Breast epithelium (tissue), 4 donors: ENCODE measurements around the gene COTL1. TPM values are rescaled to one million over a fixed set of nuclear protein-coding genes. Genes with fewer than 3 reads are reported as not detected.
"Not testable (repeated sequence)": the region's sequence is repeated elsewhere in the genome, so short reads cannot be mapped to it uniquely, and the experiment has no call there.

ENCODE experiments used
- DNase-seq, 2 donors: peaks; one replicate each; pipeline ENCODE4 v3.0.0-alpha.2; 2019; ENCODE audit warnings: low spot score in 2 of 2
- H3K27ac ChIP-seq, 2 donors: fragments of 200-600 bp; sonication (generic) in 1 of 2; one replicate each; pipeline ENCODE4 v1.5.1; 2016 to 2019; ENCODE audit warnings: mild to moderate bottlenecking in 1 of 2
- H3K27me3 ChIP-seq, 2 donors: fragments of 200-600 bp; sonication (generic) in 1 of 2; one replicate each; pipeline versions ENCODE4 v1.5.1 to v1.6.0; 2017 to 2019; ENCODE audit warnings: control low read depth in 1 of 2, mild to moderate bottlenecking in 1 of 2
- H3K36me3 ChIP-seq: fragments of 200-600 bp; one replicate; pipeline ENCODE4 v1.5.1; 2019
- H3K4me1 ChIP-seq, 2 donors: fragments of 200-600 bp; sonication (generic); one replicate each; pipeline ENCODE4 v1.5.1; 2016 to 2019; ENCODE audit warnings: control low read depth in 1 of 2
- H3K4me3 ChIP-seq, 3 donors: fragments of 200-600 bp; sonication (generic); 1 replicate in 2 of 3; 2 replicates in 1 of 3; pipeline ENCODE4 v1.5.1; 2016 to 2019; ENCODE audit warnings: mild to moderate bottlenecking in 3 of 3, moderate library complexity in 2 of 3
- H3K9me3 ChIP-seq, 2 donors: fragments of 200-600 bp; sonication (generic) in 1 of 2; one replicate each; pipeline ENCODE4 v1.5.1; 2016 to 2019; ENCODE audit warnings: control low read depth in 1 of 2
- POLR2A ChIP-seq: fragments of 450-650 bp; IDR thresholded peaks from one replicate; pipeline ENCODE4 v1.6.1; 2016; ENCODE audit warnings: antibody characterized with exemption, mild to moderate bottlenecking, moderate library complexity
- POLR2AphosphoS5 ChIP-seq, 3 donors: sonication (generic); formaldehyde crosslinking; IDR thresholded peaks; one replicate each; pipeline ENCODE4 v1.6.1; 2017; ENCODE audit warnings: antibody characterized with exemption in 3 of 3
- intact Hi-C: fragments of 100-400 bp; cut with DNase I; formaldehyde crosslinking; loops from one replicate; pipeline ENCODE4 v1.15.1; 2023; ENCODE audit warnings: low total_unique reads
- total RNA-seq, 3 donors: library from RNA; depleted of rRNA; stranded (reverse); fragments of >200 nt; gene quantifications; one replicate each; pipeline ENCODE4 v1.1.0, GENCODE V29; 2016
- TF ChIP-seq, protein P1 (sequence below), 3 donors: fragments of 450-650 bp; IDR thresholded peaks; one replicate each; pipeline ENCODE4 v1.5.1; 2016 to 2017; ENCODE audit warnings: antibody characterized with exemption in 3 of 3, mild to moderate bottlenecking in 3 of 3, moderate library complexity in 3 of 3

The COTL1 gene
- total RNA-seq, 3 donors from 2014 or later = 22.0 to 49.2 (median 44.6) TPM

DNA sequence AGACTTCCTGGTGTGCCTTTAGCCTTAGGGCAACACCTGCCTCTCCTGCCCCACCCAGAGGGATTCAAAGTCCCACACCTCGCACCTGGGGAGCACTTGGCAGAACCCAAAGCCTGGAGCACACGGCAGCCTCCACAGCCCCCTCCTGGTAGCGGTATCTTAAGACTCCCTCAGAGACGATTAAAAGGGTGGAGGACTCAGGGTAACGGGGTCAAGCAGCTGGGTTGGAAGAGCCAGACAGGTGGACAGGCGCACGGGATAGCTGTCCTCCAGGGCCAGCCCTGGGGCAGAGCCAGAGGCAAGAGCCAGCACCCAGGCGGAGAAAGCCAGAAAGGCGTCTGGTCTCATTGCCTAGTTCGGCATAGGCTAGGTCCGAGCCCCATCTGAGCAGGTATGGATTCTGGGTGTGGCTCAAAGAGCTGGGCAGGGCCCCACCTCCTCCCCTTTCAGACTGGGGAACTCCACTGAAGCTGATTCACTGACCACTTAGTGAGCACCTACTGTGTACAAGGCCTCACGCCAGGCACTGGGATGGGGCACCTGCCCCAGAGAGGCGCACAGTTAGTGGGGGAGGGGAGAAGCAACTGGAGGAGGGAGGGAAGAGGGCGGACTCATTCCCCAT, 58.5 kb downstream of the COTL1 start:
- no peaks in the 10 kb centered on the region for H3K36me3 ChIP-seq
- intact Hi-C loops = no loop called here
- H3K4me3 ChIP-seq = no peak overlapping the region
- no peaks in the 10 kb centered on the region for H3K9me3 ChIP-seq
- DNase-seq = no peak
- H3K27ac ChIP-seq = no peak overlapping the region
- TF ChIP-seq POLR2A (no peak), POLR2AphosphoS5 (IDR thresholded peaks at IDR 0.05) (no peak)
- TF ChIP-seq, protein P1, sequence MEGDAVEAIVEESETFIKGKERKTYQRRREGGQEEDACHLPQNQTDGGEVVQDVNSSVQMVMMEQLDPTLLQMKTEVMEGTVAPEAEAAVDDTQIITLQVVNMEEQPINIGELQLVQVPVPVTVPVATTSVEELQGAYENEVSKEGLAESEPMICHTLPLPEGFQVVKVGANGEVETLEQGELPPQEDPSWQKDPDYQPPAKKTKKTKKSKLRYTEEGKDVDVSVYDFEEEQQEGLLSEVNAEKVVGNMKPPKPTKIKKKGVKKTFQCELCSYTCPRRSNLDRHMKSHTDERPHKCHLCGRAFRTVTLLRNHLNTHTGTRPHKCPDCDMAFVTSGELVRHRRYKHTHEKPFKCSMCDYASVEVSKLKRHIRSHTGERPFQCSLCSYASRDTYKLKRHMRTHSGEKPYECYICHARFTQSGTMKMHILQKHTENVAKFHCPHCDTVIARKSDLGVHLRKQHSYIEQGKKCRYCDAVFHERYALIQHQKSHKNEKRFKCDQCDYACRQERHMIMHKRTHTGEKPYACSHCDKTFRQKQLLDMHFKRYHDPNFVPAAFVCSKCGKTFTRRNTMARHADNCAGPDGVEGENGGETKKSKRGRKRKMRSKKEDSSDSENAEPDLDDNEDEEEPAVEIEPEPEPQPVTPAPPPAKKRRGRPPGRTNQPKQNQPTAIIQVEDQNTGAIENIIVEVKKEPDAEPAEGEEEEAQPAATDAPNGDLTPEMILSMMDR (IDR thresholded peaks at IDR 0.05) = no peak
- H3K4me1 ChIP-seq = no peaks in the 10 kb centered on the region
- no peaks in the 10 kb centered on the region for H3K27me3 ChIP-seq

- H3K27me3 ChIP-seq, DNase-seq, H3K4me3 ChIP-seq, H3K27ac ChIP-seq, H3K4me1 ChIP-seq, H3K9me3 ChIP-seq, intact Hi-C loops, H3K36me3 ChIP-seq: not testable (repeated sequence)
These were observed 59.0 kb downstream of the COTL1 start for GRCh38 chr16:84558850-84559249.

DNA sequence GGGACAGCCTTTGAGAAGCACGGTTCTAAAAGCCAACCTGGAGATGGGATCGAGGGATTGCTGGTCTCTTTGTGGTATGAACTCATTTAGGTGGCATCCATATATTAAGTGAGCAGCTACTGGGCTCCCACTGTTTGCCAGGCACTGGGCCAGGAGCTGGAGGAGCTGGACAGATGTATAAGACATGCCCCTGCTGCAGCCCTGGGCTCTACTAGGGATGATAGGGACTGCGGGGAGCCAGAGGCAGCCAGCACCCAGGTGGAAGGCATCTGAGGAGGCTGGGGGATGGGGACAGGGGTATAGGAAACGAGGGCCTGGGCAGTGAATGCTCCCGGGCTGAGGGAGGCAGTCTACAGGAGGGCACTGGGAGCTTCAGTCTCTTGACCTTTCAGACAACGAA, 60.4 kb downstream of the COTL1 start:
- H3K9me3 ChIP-seq = no peaks in the 10 kb centered on the region
- DNase-seq = no peak
- no peak overlapping the region for H3K4me3 ChIP-seq
- intact Hi-C loops = no loop called here
- no peaks in the 10 kb centered on the region for H3K27me3 ChIP-seq
- H3K4me1 ChIP-seq = no peaks in the 10 kb centered on the region
- TF ChIP-seq, protein P1 (IDR thresholded peaks at IDR 0.05) = no peak
- no peak for TF ChIP-seq POLR2A
- no peak overlapping the region for H3K27ac ChIP-seq
- no peaks in the 10 kb centered on the region for H3K36me3 ChIP-seq

DNA sequence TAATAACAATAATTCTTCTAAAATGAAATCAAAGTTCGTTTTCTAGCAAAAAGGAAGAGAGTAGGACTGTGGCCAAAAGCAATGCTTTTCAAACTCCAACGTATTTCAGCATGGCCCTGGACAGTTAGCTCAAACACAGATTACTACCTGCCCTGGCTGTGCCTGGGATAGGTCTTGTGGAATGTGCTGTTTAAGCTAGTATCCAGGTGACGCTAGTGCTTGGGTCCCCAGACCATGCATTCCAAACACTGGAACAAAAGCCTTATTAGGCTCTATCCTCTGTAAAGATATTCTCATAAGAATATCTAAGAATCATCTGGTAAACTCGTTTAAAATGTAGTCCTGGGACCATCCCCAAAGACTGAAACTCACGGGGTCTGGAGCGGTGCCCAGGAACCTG, 60.8 kb downstream of the COTL1 start:
- intact Hi-C loops = no loop called here
- Histone ChIP-seq H3K27ac (no peak overlapping the region), H3K4me1 (no peaks in the 10 kb centered on the region), H3K36me3 (no peaks in the 10 kb centered on the region), H3K27me3 (no peaks in the 10 kb centered on the region), H3K9me3 (no peaks in the 10 kb centered on the region), H3K4me3 (no peak overlapping the region)
- DNase-seq = no peak
- TF ChIP-seq POLR2AphosphoS5 (IDR thresholded peaks at IDR 0.05) = no peak

- TF ChIP-seq, protein P1 (IDR thresholded peaks at IDR 0.05) = no peak
- TF ChIP-seq POLR2A (no peak), POLR2AphosphoS5 (IDR thresholded peaks at IDR 0.05) (no peak)
- DNase-seq = no peak
- no peaks in the 10 kb centered on the region for H3K27me3 ChIP-seq
- intact Hi-C loops = no loop called here
- H3K4me1 ChIP-seq = no peaks in the 10 kb centered on the region
- H3K27ac ChIP-seq = no peak overlapping the region
- H3K4me3 ChIP-seq = no peak overlapping the region
- H3K9me3 ChIP-seq = no peaks in the 10 kb centered on the region
- no peaks in the 10 kb centered on the region for H3K36me3 ChIP-seq
These were observed 62.3 kb downstream of the COTL1 start for GRCh38 chr16:84555418-84556196.

DNA sequence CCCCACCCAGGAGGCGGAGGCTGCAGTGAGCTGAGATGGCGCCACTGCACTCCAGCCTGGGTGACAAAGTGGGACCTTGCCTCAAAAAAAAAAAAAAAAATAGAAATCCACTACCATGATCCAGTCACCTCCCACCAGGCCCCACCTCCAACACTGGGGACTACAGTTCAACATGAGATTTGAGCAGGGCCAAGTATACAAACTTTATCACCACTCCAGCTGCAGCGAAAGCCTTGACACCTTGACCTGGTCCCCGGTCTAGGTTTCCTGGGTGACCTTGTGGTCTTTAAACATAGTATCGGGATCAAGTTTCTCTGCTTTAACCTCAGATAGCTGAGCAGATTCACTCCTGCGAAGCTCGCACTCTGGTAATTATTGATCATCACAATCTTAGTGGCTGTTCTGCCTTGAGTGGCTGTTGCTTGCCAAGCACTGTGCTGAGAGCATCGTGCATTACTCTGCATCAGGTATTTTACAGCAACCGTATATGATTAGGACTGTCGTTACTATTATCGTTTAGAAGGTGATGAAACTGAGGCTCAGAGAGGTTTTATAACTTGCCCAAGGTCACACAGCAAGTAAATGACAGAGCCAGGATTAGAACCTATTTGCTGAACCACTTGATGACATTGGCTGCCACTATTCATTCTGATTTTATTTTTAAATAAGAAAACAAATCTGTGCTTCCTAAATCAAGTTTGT, 63.1 kb downstream of the COTL1 start:
- DNase-seq = no peak

More for the DNA sequence above, 63.1 kb downstream of the COTL1 start:
- no peaks in the 10 kb centered on the region for H3K4me1 ChIP-seq
- intact Hi-C loops = no loop called here
- no peaks in the 10 kb centered on the region for H3K27me3 ChIP-seq
- H3K27ac ChIP-seq = no peak overlapping the region
- H3K9me3 ChIP-seq = no peaks in the 10 kb centered on the region
- no peaks in the 10 kb centered on the region for H3K36me3 ChIP-seq
- no peak overlapping the region for H3K4me3 ChIP-seq
- TF ChIP-seq POLR2A (no peak), POLR2AphosphoS5 (IDR thresholded peaks at IDR 0.05) (no peak)
- TF ChIP-seq, protein P1 (IDR thresholded peaks at IDR 0.05) = no peak
